Thoracic aorta (tissue), 2 donors: ENCODE data around the gene ATXN7L1. TPM values are rescaled to one million over a fixed set of nuclear protein-coding genes. Genes with fewer than 3 reads are reported as not detected.

Experiments
- ATAC-seq: fragments of 150-250 bp; one replicate; pipeline ENCODE4 v1.8.0; 2017; ENCODE audit warnings: low read depth; ENCODE audit not compliant: insufficient number of reproducible peaks, low FRiP score
- DNase-seq: peaks from one replicate; pipeline ENCODE4 v3.0.0-alpha.2; 2020; ENCODE audit warnings: low spot score
- H3K27ac ChIP-seq, 2 donors: fragments of 200-600 bp; sonication (generic); 1 replicate in 1 of 2; 2 replicates in 1 of 2; pipeline ENCODE4 v1.5.1; 2016; ENCODE audit warnings: mild to moderate bottlenecking in 2 of 2, moderate library complexity in 2 of 2
- H3K27me3 ChIP-seq: fragments of 200-600 bp; sonication (generic); replicated peaks from 2 replicates; pipeline ENCODE4 v1.6.0; 2016; ENCODE audit warnings: mild to moderate bottlenecking; ENCODE audit not compliant: insufficient read depth
- H3K36me3 ChIP-seq: fragments of 200-600 bp; sonication (generic); one replicate; pipeline ENCODE4 v1.5.1; 2016
- H3K4me1 ChIP-seq, 2 donors: fragments of 200-600 bp; sonication (generic); 1 replicate in 1 of 2; 2 replicates in 1 of 2; pipeline versions ENCODE4 v1.5.1 to v1.6.0; 2016; ENCODE audit warnings: low read depth in 2 of 2, mild to moderate bottlenecking in 1 of 2; ENCODE audit not compliant: control insufficient read depth in 1 of 2
- H3K4me3 ChIP-seq: fragments of 200-600 bp; sonication (generic); 2 replicates; pipeline ENCODE4 v1.5.1; 2016; ENCODE audit warnings: mild to moderate bottlenecking
- H3K9me3 ChIP-seq: fragments of 200-600 bp; sonication (generic); 2 replicates; pipeline ENCODE4 v1.5.1; 2016
- CTCF ChIP-seq: fragments of 200-600 bp; sonication (generic); IDR thresholded peaks from one replicate; pipeline ENCODE4 v1.5.1; 2019; ENCODE audit warnings: antibody characterized with exemption
- total RNA-seq, 2 donors: library from RNA; depleted of rRNA; stranded (reverse); fragments of >200 nt; gene quantifications; one replicate each; pipeline versions ENCODE4 v1.1.0 to v1.2.3, GENCODE V29; 2016

Gene ATXN7L1
- total RNA-seq, 2 donors from 2014 or later, result 11.6 to 13.4 TPM

- Histone ChIP-seq H3K9me3 (no peaks in the 10 kb centered on the region), H3K27ac (no peak overlapping the region), H3K27me3 (no peaks in the 10 kb centered on the region), H3K4me1 (no peaks in the 10 kb centered on the region), H3K36me3 (no peaks in the 10 kb centered on the region), H3K4me3 (no peak overlapping the region)
- ATAC-seq (no peak), DNase-seq (no peak)
- TF ChIP-seq CTCF, result no peak
These were observed 40.2 kb upstream of the ATXN7L1 start for GRCh38 chr7:105916603-105917002.

GRCh38 chr7:105913947-105914346 is 37.5 kb upstream of the ATXN7L1 start:
- DNase-seq (no peak), ATAC-seq (no peak)
- peaks cover 8% of the 10 kb centered on the region for H3K36me3 ChIP-seq
- H3K9me3 ChIP-seq, result no peaks in the 10 kb centered on the region
- H3K4me3 ChIP-seq, result no peak overlapping the region
- H3K4me1 ChIP-seq, result no peaks in the 10 kb centered on the region
- H3K27me3 ChIP-seq, result no peaks in the 10 kb centered on the region
- H3K27ac ChIP-seq, result no peak overlapping the region
- TF ChIP-seq CTCF, result no peak

- Histone ChIP-seq H3K27ac (no peak overlapping the region), H3K36me3 (peaks cover 8% of the 10 kb centered on the region), H3K9me3 (no peaks in the 10 kb centered on the region), H3K27me3 (no peaks in the 10 kb centered on the region), H3K4me1 (no peaks in the 10 kb centered on the region), H3K4me3 (no peak overlapping the region)
- DNase-seq (no peak), ATAC-seq (no peak)
- TF ChIP-seq CTCF, result no peak
These were observed 35.7 kb upstream of the ATXN7L1 start for GRCh38 chr7:105911961-105912575.

- Histone ChIP-seq H3K27ac (no peak overlapping the region), H3K27me3 (no peaks in the 10 kb centered on the region), H3K36me3 (peaks cover 8% of the 10 kb centered on the region), H3K4me1 (no peaks in the 10 kb centered on the region), H3K9me3 (no peaks in the 10 kb centered on the region), H3K4me3 (no peak overlapping the region)
- no peak for TF ChIP-seq CTCF
- ATAC-seq (no peak), DNase-seq (no peak)
These were observed 33.8 kb upstream of the ATXN7L1 start for GRCh38 chr7:105910172-105910571.

- no peak overlapping the region for H3K4me3 ChIP-seq
- H3K9me3 ChIP-seq, result no peaks in the 10 kb centered on the region
- no peak for TF ChIP-seq CTCF
- H3K36me3 ChIP-seq, result peaks cover 8% of the 10 kb centered on the region
- no peak overlapping the region for H3K27ac ChIP-seq
- DNase-seq (no peak), ATAC-seq (no peak)
- H3K4me1 ChIP-seq, result no peaks in the 10 kb centered on the region
- no peaks in the 10 kb centered on the region for H3K27me3 ChIP-seq
These were observed 33.3 kb upstream of the ATXN7L1 start for GRCh38 chr7:105909742-105910141.
